Heart right ventricle (tissue), 16 donors: ENCODE data around the gene NEK7. TPM values are rescaled to one million over a fixed set of nuclear protein-coding genes. Genes with fewer than 3 reads are reported as not detected.

Experiments
- ATAC-seq, 8 donors: fragments of 200-7000 bp; cut with Tn5 transposase; one replicate each; pipeline ENCODE4 v1.9.1; 2020; ENCODE audit warnings: mild to moderate bottlenecking in 8 of 8, moderate library complexity in 8 of 8, moderate number of reproducible peaks in 1 of 8
- DNase-seq, 2 donors: peaks; one replicate each; pipeline ENCODE4 v3.0.0-alpha.2; 2020
- H3K27ac ChIP-seq, 10 donors: fragments of 200-600 bp; sonication (generic) in 2 of 10; one replicate each; pipeline versions ENCODE4 v1.5.0 to v1.8.0; 2020 to 2022; ENCODE audit warnings: mild to moderate bottlenecking in 3 of 10
- H3K27me3 ChIP-seq, 7 donors: fragments of 200-600 bp; one replicate each; pipeline ENCODE4 v1.8.0; 2021 to 2022; ENCODE audit warnings: mild to moderate bottlenecking in 2 of 7
- H3K36me3 ChIP-seq, 9 donors: fragments of 200-600 bp; sonication (generic) in 1 of 9; one replicate each; pipeline versions ENCODE4 v1.5.0 to v1.8.0; 2020 to 2022; ENCODE audit warnings: mild to moderate bottlenecking in 2 of 9
- H3K4me1 ChIP-seq, 9 donors: fragments of 200-600 bp; sonication (generic) in 1 of 9; one replicate each; pipeline versions ENCODE4 v1.5.0 to v1.8.0; 2020 to 2022; ENCODE audit warnings: mild to moderate bottlenecking in 4 of 9
- H3K4me3 ChIP-seq, 10 donors: fragments of 200-600 bp; sonication (generic) in 2 of 10; one replicate each; pipeline versions ENCODE4 v1.5.0 to v1.8.0; 2020 to 2022; ENCODE audit warnings: mild to moderate bottlenecking in 7 of 10, moderate library complexity in 2 of 10
- H3K9me3 ChIP-seq, 11 donors: fragments of 200-600 bp in 10 of 11; sonication (generic) in 2 of 11; one replicate each; pipeline versions ENCODE4 v1.5.0 to v1.8.0; 2013 to 2022; ENCODE audit warnings: mild to moderate bottlenecking in 2 of 11, control low read depth in 1 of 11, moderate library complexity in 1 of 11
- WGBS, 2 donors: extraction: QIAGEN DNeasy Blood & Tissue Kit; methylation state at CpG; one replicate each; pipeline ENCODE4 v1.1.7; 2013; ENCODE audit warnings: inconsistent platforms in 1 of 2; 5-methylcytosine and 5-hydroxymethylcytosine counted together
- intact Hi-C, 10 donors: fragments of 100-400 bp; cut with DNase I; formaldehyde crosslinking; loops; one replicate each; pipeline versions ENCODE4 v1.11.1 to v1.14.2; 2022
- polyA plus RNA-seq, 2 donors: library from polyadenylated mRNA; stranded (reverse); fragments of 200-250 nt; gene quantifications; one replicate each; pipeline ENCODE4 v1.2.3, GENCODE V29; 2013
- total RNA-seq, 10 donors: library from RNA; stranded (reverse); fragmentation: NEBNext Ultra II Directional in 3 of 10; extraction: Animal tissue kit (Norgen Biotek cat#: 25700) in 3 of 10; gene quantifications; one replicate each; pipeline versions ENCODE4 v1.2.1 to v1.2.4, GENCODE V29; 2021 to 2023
- TF ChIP-seq, protein P1 (sequence below), 9 donors: fragments of 200-600 bp; sonication (generic) in 2 of 9; IDR thresholded peaks; one replicate each; pipeline versions ENCODE4 v1.5.0 to v1.8.0; 2021 to 2022; ENCODE audit warnings: antibody characterized with exemption in 9 of 9, mild to moderate bottlenecking in 5 of 9, moderate library complexity in 1 of 9
- donor health status: Arrhythmogenic right ventricular cardiomyopathy.
- donor health status: ischemic (EF 13 %, LVEDD 7.1; RV severe dilation, severe dysfunction).
- donor health status: healthy with polysubstance abuse.
- donor health status: DM: no; HTN: yes; CAD: no.
- donor health status: DM: no; HTN: no; CAD: no.
- donor health status: ischemic (EF 25% LVEDD 6.9; RV normal size, moderate dysfunction).
- donor health status: ischemic (EF 25% LVEDD 5.7; RV mildly dilated, moderate dysfunction).
- donor health status: healthy.
- donor health status: DM: yes; HTN: yes; CAD: no.
- donor health status: Ischemic cardiomyopathy.
- donor health status: ischemic (EF 35%, LVEDD 5.7; RV mildly dilated, moderate dysfunction).
- donor health status: nonischemic (EF 11% LVEDD 7.7; RV severe dilation, severe dysfunction).
- donor health status: DM: yes; HTN: yes; CAD: no.
- donor health status: PGD.
- donor health status: ischemic (EF 29% LVEDD 5.4; RV normal size, mild dysfunction).
- donor health status: nonischemic (EF 23%, LVEDD 6.1; RV moderate dilation, normal function).

The NEK7 gene
- total and polyA plus RNA-seq, 12 donors = 57.3 to 279 (median 207) TPM

DNA sequence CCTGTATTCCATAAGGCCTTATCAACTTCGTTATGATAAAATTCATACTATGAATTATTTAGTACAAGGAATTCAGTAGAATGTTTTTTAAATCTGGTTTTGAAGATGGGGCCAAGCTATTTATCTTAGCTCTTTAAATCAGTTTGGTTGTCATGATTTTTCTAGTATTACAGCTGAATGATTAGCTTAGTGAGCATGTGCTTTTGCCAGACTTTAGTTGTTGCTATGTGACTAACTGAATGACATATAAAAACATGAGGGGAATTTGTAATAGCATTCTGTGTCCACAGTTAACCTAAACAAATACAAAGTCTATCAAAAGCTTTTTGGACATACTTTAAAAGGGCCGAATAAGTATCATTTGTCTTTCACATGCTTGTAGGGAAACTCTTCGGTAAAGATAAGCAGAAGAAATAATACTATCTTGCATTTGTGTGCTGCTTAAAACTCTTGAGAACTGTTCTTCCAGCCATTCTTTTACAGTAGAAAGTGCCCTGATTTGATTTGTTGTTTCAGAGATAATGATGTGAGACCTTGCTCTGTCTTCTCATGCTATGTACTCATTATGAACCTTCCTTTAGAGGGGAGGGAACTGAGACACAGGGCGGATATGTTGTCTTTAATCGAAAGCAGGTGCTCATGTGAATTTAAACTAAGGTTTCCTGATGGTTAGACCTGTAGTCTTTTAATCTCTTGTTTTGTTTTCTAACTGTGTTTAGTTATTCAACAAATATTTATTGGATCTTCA is 18.8 kb downstream of the NEK7 start:
- intact Hi-C loops = no loop called here
- ATAC-seq (peak in 1 of 8 donors; percentile 16), DNase-seq (no peak)
- H3K4me3 ChIP-seq = no peak overlapping the region
- 57 to 60% methylated on average over 5 of the region's 5 CpGs for WGBS, 2 donors
- no peaks in the 10 kb centered on the region for H3K27me3 ChIP-seq
- no peak overlapping the region for H3K27ac ChIP-seq
- TF ChIP-seq, protein P1, sequence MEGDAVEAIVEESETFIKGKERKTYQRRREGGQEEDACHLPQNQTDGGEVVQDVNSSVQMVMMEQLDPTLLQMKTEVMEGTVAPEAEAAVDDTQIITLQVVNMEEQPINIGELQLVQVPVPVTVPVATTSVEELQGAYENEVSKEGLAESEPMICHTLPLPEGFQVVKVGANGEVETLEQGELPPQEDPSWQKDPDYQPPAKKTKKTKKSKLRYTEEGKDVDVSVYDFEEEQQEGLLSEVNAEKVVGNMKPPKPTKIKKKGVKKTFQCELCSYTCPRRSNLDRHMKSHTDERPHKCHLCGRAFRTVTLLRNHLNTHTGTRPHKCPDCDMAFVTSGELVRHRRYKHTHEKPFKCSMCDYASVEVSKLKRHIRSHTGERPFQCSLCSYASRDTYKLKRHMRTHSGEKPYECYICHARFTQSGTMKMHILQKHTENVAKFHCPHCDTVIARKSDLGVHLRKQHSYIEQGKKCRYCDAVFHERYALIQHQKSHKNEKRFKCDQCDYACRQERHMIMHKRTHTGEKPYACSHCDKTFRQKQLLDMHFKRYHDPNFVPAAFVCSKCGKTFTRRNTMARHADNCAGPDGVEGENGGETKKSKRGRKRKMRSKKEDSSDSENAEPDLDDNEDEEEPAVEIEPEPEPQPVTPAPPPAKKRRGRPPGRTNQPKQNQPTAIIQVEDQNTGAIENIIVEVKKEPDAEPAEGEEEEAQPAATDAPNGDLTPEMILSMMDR (IDR thresholded peaks at IDR 0.05) = no peak
- H3K9me3 ChIP-seq = no peaks in the 10 kb centered on the region
- no peaks in the 10 kb centered on the region for H3K36me3 ChIP-seq
- peaks cover 3 to 100% (median 93%) of the 10 kb centered on the region in 9 donors for H3K4me1 ChIP-seq

DNA sequence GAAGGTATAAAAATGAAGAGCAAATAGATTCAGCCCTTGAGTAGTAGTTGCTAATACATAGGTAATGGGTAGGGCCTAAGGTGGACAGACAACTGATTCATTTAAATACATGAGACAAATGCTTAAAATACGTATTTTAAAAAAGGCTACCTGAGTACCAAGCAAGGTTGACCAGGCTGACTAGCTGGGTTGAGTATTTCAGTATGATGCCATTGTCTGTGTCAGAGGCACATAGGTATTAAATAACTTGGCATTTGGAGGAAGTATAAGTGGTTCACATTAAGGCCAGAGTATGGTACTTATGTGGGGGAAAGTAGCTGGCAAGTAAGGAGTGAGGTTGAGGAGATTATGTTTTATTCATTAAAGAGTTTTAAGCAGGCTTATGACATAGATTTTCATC is 19.4 kb downstream of the NEK7 start:
- intact Hi-C loops = no loop called here
- WGBS, 2 donors = 93% methylated on average over 1 of the region's 1 CpG

DNA sequence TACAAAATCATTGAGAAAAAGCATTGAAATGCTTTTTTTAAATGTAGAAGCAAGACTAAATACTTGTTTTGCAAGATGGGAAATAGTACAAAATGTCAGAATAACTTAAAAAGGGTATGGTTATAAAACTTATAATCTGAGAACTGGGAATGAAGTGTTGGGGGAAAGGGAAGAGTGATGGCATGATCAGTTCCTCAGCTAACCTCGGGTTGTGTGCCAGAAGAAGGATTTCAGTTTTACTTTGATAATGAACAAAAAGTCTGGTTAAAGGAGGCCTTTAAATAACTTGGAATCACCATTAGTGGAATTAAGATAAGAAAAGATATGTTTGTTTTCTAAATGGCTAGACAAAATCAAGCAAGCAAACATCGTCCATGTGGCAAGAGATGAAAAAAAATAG is 20.7 kb downstream of the NEK7 start:
- Histone ChIP-seq H3K4me1 (peaks cover 3 to 99% (median 87%) of the 10 kb centered on the region in 9 donors), H3K27me3 (no peaks in the 10 kb centered on the region), H3K9me3 (no peaks in the 10 kb centered on the region), H3K27ac (no peak overlapping the region), H3K36me3 (no peaks in the 10 kb centered on the region), H3K4me3 (no peak overlapping the region)
- TF ChIP-seq, protein P1 (IDR thresholded peaks at IDR 0.05) = no peak
- 10 to 14% methylated on average over 2 of the region's 2 CpGs for WGBS, 2 donors
- DNase-seq (no peak), ATAC-seq (no peak)
- intact Hi-C loops = no loop called here

More for the DNA sequence above, 19.4 kb downstream of the NEK7 start:
- peak in 2 of 8 donors; percentile 27 to 41 for ATAC-seq
- Histone ChIP-seq H3K4me3 (no peak overlapping the region), H3K4me1 (peaks cover 3 to 100% (median 95%) of the 10 kb centered on the region in 9 donors), H3K27me3 (no peaks in the 10 kb centered on the region), H3K9me3 (no peaks in the 10 kb centered on the region), H3K27ac (no peak overlapping the region), H3K36me3 (no peaks in the 10 kb centered on the region)
- DNase-seq = no peak
- TF ChIP-seq, protein P1 (IDR thresholded peaks at IDR 0.05) = no peak

DNA sequence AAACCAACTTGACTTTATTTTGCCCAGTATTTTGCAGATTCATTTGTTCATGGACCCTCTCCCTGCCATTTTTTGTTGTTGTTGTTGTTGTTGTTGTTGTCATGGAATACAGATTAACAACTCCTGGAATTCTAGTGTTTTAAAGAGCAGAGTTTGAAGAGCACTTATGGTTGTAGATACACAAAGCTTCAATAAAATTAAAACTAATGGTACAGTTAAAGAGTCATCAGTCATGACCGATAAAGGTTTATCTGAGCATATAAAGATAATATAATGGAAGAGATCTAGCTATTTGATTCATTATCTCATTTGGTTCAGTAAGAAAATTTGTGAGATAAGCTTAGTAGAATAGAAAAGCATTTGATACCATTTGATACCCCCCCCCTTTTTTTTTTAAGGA is 21.8 kb downstream of the NEK7 start:
- no peaks in the 10 kb centered on the region for H3K27me3 ChIP-seq
- 73 to 86% methylated on average over 1 of the region's 1 CpG for WGBS, 2 donors
- H3K27ac ChIP-seq = no peak overlapping the region
- H3K36me3 ChIP-seq = no peaks in the 10 kb centered on the region
- no peak for ATAC-seq
- intact Hi-C loops = no loop called here
- H3K4me1 ChIP-seq = peaks cover 3 to 100% (median 84%) of the 10 kb centered on the region in 9 donors
- no peak for DNase-seq
- H3K4me3 ChIP-seq = no peak overlapping the region
- H3K9me3 ChIP-seq = no peaks in the 10 kb centered on the region
- TF ChIP-seq, protein P1 (IDR thresholded peaks at IDR 0.05) = no peak
